ENCODE data around the gene CNNM2. TPM values are rescaled to one million over a fixed set of nuclear protein-coding genes. Genes with fewer than 3 reads are reported as not detected.
"Not testable (repeated sequence)": the region's sequence is repeated elsewhere in the genome, so short reads cannot be mapped to it uniquely, and the experiment has no call there.

The CNNM2 gene
- total RNA-seq, 1 donor from 2014 or later: 14.3 TPM

GRCh38 chr10:102997998-102998397, 79.9 kb downstream of the CNNM2 start:
- no peak for DNase-seq
- no peaks in the 10 kb centered on the region for H3K4me1 Mint-ChIP-seq (ENCODE audit: low read depth, unreplicated experiment)
- no peaks in the 10 kb centered on the region for H3K36me3 Mint-ChIP-seq (ENCODE audit: unreplicated experiment)
- H3K27me3 Mint-ChIP-seq (ENCODE audit: unreplicated experiment): no peaks in the 10 kb centered on the region
- no peaks in the 10 kb centered on the region for H3K9me3 Mint-ChIP-seq (ENCODE audit: unreplicated experiment)
- H3K27ac Mint-ChIP-seq (ENCODE audit: unreplicated experiment): no peak overlapping the region
- H3K4me3 Mint-ChIP-seq (ENCODE audit: unreplicated experiment): no peak overlapping the region
- TF ChIP-seq, protein P1, sequence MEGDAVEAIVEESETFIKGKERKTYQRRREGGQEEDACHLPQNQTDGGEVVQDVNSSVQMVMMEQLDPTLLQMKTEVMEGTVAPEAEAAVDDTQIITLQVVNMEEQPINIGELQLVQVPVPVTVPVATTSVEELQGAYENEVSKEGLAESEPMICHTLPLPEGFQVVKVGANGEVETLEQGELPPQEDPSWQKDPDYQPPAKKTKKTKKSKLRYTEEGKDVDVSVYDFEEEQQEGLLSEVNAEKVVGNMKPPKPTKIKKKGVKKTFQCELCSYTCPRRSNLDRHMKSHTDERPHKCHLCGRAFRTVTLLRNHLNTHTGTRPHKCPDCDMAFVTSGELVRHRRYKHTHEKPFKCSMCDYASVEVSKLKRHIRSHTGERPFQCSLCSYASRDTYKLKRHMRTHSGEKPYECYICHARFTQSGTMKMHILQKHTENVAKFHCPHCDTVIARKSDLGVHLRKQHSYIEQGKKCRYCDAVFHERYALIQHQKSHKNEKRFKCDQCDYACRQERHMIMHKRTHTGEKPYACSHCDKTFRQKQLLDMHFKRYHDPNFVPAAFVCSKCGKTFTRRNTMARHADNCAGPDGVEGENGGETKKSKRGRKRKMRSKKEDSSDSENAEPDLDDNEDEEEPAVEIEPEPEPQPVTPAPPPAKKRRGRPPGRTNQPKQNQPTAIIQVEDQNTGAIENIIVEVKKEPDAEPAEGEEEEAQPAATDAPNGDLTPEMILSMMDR (IDR thresholded peaks at IDR 0.05; ENCODE audit: partially characterized antibody, unreplicated experiment): no peak

DNA sequence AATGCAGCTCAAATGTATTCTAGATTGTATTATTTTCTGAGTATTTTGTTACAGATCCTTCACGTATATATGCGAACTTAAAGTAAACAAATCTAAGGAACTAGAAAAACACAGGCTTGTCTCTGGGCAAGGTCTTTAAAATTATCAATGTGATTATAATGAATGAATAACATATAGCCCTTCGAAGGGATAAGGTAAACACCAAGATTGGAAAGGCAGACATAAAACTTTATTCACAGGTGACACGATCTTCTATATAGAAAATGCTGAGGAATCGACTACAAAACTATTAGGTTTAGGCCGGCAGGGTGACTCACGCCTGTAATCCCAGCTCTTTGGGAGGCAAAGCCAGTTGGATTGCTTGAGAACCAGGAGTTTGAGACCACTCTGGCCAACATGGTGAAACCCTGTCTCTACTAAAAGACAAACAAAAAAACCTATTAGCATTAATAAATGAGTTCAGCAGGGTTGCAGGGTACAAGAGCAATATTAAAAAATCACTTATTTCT, 80.4 kb downstream of the CNNM2 start:
- Mint-ChIP-seq H3K27me3 (ENCODE audit: unreplicated experiment) (no peaks in the 10 kb centered on the region), H3K4me1 (ENCODE audit: low read depth, unreplicated experiment) (no peaks in the 10 kb centered on the region), H3K4me3 (ENCODE audit: unreplicated experiment) (no peak overlapping the region), H3K27ac (ENCODE audit: unreplicated experiment) (no peak overlapping the region), H3K36me3 (ENCODE audit: unreplicated experiment) (no peaks in the 10 kb centered on the region), H3K9me3 (ENCODE audit: unreplicated experiment) (no peaks in the 10 kb centered on the region)
- TF ChIP-seq, protein P1 (IDR thresholded peaks at IDR 0.05; ENCODE audit: partially characterized antibody, unreplicated experiment): no peak
- DNase-seq: no peak

- H3K27me3 Mint-ChIP-seq (ENCODE audit: unreplicated experiment); H3K4me3 Mint-ChIP-seq (ENCODE audit: unreplicated experiment); H3K4me1 Mint-ChIP-seq (ENCODE audit: low read depth, unreplicated experiment); H3K27ac Mint-ChIP-seq (ENCODE audit: unreplicated experiment); H3K36me3 Mint-ChIP-seq (ENCODE audit: unreplicated experiment); DNase-seq; H3K9me3 Mint-ChIP-seq (ENCODE audit: unreplicated experiment): not testable (repeated sequence)
Observed at GRCh38 chr10:103000050-103000449, 82.0 kb downstream of the CNNM2 start.

DNA sequence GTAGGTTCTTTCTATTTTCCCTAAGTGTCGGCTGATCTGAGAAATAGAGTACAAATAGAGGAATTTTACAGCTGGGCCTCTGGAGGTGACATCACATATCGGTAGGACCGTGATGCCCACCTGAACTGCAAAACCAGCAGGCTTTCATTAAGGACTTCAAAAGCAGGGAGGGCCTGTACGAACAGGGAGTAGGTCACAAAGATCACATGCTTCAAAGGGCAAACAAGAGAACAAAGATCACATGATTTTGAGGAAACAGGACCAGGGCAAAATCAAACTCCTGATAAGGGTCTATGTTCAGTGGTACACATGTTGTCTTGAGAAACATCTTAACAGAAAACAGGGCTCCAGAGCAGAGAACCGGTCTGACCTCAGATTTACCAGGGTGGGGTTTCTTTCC, 88.9 kb downstream of the CNNM2 start:
- no peaks in the 10 kb centered on the region for H3K27me3 Mint-ChIP-seq (ENCODE audit: unreplicated experiment)
- no peak overlapping the region for H3K4me3 Mint-ChIP-seq (ENCODE audit: unreplicated experiment)

GRCh38 chr10:103013416-103013815, 95.3 kb downstream of the CNNM2 start:
- H3K4me3 Mint-ChIP-seq (ENCODE audit: unreplicated experiment): no peak overlapping the region
- H3K27ac Mint-ChIP-seq (ENCODE audit: unreplicated experiment): no peak overlapping the region
- no peaks in the 10 kb centered on the region for H3K36me3 Mint-ChIP-seq (ENCODE audit: unreplicated experiment)
- no peaks in the 10 kb centered on the region for H3K4me1 Mint-ChIP-seq (ENCODE audit: low read depth, unreplicated experiment)
- H3K9me3 Mint-ChIP-seq (ENCODE audit: unreplicated experiment): no peaks in the 10 kb centered on the region
- DNase-seq: no peak
- TF ChIP-seq, protein P1 (IDR thresholded peaks at IDR 0.05; ENCODE audit: partially characterized antibody, unreplicated experiment): no peak
- no peaks in the 10 kb centered on the region for H3K27me3 Mint-ChIP-seq (ENCODE audit: unreplicated experiment)

More for the DNA sequence above, 88.9 kb downstream of the CNNM2 start:
- Mint-ChIP-seq H3K9me3 (ENCODE audit: unreplicated experiment) (peaks cover 4% of the 10 kb centered on the region), H3K4me1 (ENCODE audit: low read depth, unreplicated experiment) (no peaks in the 10 kb centered on the region), H3K36me3 (ENCODE audit: unreplicated experiment) (peaks cover 4% of the 10 kb centered on the region), H3K27ac (ENCODE audit: unreplicated experiment) (no peak overlapping the region)
- TF ChIP-seq, protein P1 (IDR thresholded peaks at IDR 0.05; ENCODE audit: partially characterized antibody, unreplicated experiment): no peak
- no peak for DNase-seq

Measured in glutamatergic neuron (in vitro differentiated cells).